ENCODE measurements around the gene PRKACA. TPM values are rescaled to one million over a fixed set of nuclear protein-coding genes. Genes with fewer than 3 reads are reported as not detected.
"Not testable (repeated sequence)": the region's sequence is repeated elsewhere in the genome, so short reads cannot be mapped to it uniquely, and the experiment has no call there.

Gene PRKACA
- total RNA-seq, 1 donor from 2014 or later = 27.0 TPM

DNA sequence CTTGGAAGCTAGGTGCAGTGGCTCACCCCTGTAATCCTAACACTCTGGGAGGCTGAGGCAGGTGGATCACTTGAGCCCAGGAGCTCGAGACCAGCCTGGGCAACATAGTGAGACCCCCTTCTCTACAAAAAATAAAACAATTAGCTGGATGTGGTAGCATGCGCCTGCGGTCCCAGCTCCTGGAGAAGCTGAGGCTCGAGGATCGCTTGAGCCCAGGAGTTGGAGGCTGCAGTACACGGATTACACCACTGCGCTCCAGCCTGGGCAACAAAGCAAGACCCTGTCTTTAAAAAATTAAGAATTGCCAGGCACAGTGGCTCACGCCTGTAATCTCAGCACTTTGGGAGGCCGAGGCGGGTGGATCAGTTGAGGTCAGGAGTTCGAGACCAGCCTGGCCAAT lies 66.6 kb downstream of the PRKACA start:
- not testable (repeated sequence) for DNase-seq (ENCODE audit: low read depth in 2 of 2)

DNA sequence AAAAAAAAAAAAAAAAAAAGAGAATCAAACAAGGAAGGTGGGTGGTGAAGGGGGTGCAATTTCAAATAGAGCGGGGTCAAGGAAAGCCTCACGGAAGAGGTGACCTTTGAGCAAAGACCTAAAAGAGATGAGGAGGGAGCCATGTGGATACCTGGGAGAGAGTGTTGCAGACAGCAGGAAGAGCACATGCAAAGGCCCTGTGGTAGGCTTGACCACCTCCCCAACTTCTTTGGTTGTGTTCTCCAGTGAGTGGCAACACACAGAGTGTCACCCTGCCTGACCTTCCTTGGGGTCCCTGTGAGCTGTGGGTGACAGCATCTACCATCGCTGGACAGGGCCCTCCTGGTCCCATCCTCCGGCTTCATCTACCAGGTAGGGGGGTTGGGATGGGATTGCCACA lies 67.0 kb downstream of the PRKACA start:
- DNase-seq (ENCODE audit: low read depth in 2 of 2) = no peak

DNA sequence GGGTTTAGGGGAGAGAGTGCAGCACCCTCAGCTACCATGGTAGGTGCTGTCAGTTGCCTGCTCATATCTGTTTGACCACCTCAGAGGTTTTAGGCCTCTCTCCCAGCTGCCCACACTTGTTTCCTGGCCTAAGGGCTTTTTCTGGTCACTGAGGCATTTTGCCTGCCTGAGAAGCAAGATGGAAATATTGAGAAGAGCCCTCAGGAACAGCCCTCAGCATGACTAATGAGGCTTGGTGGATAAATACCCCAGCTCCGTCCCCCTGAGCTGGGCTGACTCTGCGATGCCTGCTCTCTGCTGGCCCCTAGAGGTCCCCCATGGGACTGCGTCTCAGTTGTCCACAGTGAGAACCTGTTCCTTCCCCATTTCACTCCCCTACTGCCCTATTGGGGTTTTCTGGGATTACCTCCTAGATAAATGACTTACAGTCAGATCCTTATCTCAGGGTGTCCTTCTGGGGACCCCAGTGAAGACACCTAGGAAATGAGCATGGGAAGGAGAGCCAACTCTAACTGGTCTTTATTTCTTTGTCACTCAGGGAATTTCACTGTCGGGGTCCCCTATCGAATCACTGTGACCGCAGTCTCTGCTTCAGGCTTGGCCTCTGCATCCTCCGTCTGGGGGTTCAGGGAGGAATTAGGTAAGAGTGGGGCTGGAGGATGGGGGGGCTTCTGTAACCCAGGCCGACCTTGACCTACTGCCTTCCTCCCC lies 69.0 kb downstream of the PRKACA start:
- peak; percentile 33 to 46 for DNase-seq (ENCODE audit: low read depth in 2 of 2)

DNA sequence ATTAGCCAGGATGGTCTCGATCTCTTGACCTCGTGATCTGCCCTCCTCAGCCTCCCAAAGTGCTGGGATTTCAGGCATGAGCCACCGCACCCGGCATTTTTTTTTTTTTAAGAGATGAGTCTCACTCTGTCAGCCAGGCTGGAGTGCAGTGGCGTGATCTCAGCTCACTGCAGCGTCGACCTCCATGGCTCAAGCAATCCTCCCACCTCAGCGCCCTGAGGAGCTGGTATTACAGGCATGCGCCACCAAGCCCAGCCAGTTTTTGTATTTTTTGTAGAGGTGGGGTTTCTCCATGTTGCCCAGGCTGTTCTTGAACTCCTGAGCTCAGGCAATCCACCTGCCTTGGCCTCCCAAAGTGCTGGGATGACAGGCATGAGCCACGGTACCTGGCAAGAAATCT lies 69.7 kb downstream of the PRKACA start:
- DNase-seq (ENCODE audit: low read depth in 2 of 2) = not testable (repeated sequence)

DNA sequence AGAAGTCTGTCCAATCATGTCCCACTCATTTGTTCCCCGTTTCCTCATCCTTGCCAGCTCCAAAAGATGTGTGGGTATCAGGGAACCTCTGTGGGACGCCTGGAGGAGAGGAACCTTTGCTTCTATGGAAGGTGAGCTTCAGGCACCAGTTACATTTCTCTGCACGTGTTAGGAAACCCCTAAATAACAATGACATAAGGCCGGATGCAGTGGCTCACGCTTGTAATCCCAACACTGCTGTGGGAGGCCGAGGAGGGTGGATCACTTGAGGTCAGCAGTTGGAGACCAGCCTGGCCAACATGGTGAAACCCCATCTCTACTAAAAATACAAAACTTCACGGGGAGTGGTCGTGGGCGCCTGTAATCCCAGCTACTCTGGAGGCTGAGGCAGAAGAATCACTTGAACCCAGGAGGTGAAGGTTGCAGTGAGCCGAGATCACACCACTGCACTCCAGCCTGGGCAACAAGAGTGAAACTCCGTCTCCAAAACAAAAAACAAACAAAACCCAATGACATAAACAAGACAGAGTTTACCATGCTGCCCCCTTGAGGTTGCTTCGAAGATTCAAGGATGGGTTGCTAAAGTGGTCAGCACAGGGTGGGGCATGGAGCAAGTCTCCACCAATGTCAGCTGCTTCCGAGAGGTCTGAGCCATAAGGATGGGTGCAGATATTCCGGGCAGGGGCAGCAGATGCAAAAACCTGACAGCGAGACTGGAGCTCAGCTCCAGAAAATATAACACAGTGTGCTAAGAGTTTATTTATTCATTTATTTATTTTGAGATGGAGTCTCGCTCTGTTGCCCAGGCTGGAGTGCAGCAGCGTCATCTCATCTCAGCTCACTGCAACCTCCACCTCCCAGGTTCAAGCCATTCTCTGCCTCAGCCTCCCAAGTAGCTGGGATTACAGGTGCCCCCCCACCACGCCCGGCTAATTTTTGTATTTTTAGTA lies 74.6 kb downstream of the PRKACA start:
- peak; percentile 73 to 85 for DNase-seq (ENCODE audit: low read depth in 2 of 2)

Other genes starting within 250 kb of the PRKACA start
- 0.40 TPM in 1 of 2 replicates, not detected in the other for gene NANOS3, start 240.6 kb downstream of the PRKACA start, total RNA-seq
- under 0.01 and 0.20 TPM in 2 replicates for gene BRME1, start 211.6 kb downstream of the PRKACA start, total RNA-seq
- gene CC2D1A, start 211.6 kb downstream of the PRKACA start, total RNA-seq = 3.3 and 3.8 TPM in 2 replicates
- gene PODNL1, start 179.3 kb downstream of the PRKACA start, total RNA-seq = not detected in 2 replicates
- gene DCAF15, start 165.3 kb downstream of the PRKACA start, total RNA-seq = 6.1 and 8.5 TPM in 2 replicates
- 1.3 and 2.2 TPM in 2 replicates for gene RFX1, start 111.4 kb downstream of the PRKACA start, total RNA-seq
- gene RLN3, start 89.6 kb downstream of the PRKACA start, total RNA-seq = not detected in 2 replicates
- gene IL27RA, start 86.0 kb downstream of the PRKACA start, total RNA-seq = 1.2 and 4.1 TPM in 2 replicates
- not detected in 2 replicates for gene PALM3, start 55.7 kb downstream of the PRKACA start, total RNA-seq
- gene MISP3, start 45.0 kb downstream of the PRKACA start, total RNA-seq = 0.22 TPM in 1 of 2 replicates, not detected in the other
- not detected in 2 replicates for gene C19orf67, start 32.0 kb downstream of the PRKACA start, total RNA-seq
- gene SAMD1, start 27.0 kb downstream of the PRKACA start, total RNA-seq = 8.3 and 18.3 TPM in 2 replicates
- gene ASF1B, start 18.8 kb upstream of the PRKACA start, total RNA-seq = 4.0 and 11.6 TPM in 2 replicates
- 3.3 and 5.4 TPM in 2 replicates for gene ADGRL1, start 88.4 kb upstream of the PRKACA start, total RNA-seq

All from lung microvascular endothelial cell (primary cell).